Renal pelvis (tissue), 4 donors: ENCODE results near the gene SORCS2. TPM values are rescaled to one million over a fixed set of nuclear protein-coding genes. Genes with fewer than 3 reads are reported as not detected.
"Not testable (repeated sequence)": the region's sequence is repeated elsewhere in the genome, so short reads cannot be mapped to it uniquely, and the experiment has no call there.

ENCODE experiments used
- DNase-seq: peaks from one replicate; pipeline ENCODE4 v3.0.0-alpha.2; 2013
- polyA plus RNA-seq, 3 donors: library from polyadenylated mRNA; unstranded; fragments of 120-200 nt; gene quantifications; one replicate each; pipeline ENCODE4 v1.2.1, GENCODE V29; 2013; ENCODE audit not compliant: insufficient read length in 3 of 3

SORCS2 gene
- polyA plus RNA-seq, 3 donors, result 5.2 to 11.7 (median 11.1) TPM

- DNase-seq, result peak; percentile 82
These were observed 389.1 kb downstream of the SORCS2 start for GRCh38 chr4:7581477-7581876.

GRCh38 chr4:7582313-7583097, 390.2 kb downstream of the SORCS2 start:
- no peak for DNase-seq

- no peak for DNase-seq
These were observed 391.8 kb downstream of the SORCS2 start for GRCh38 chr4:7584098-7584497.

DNA sequence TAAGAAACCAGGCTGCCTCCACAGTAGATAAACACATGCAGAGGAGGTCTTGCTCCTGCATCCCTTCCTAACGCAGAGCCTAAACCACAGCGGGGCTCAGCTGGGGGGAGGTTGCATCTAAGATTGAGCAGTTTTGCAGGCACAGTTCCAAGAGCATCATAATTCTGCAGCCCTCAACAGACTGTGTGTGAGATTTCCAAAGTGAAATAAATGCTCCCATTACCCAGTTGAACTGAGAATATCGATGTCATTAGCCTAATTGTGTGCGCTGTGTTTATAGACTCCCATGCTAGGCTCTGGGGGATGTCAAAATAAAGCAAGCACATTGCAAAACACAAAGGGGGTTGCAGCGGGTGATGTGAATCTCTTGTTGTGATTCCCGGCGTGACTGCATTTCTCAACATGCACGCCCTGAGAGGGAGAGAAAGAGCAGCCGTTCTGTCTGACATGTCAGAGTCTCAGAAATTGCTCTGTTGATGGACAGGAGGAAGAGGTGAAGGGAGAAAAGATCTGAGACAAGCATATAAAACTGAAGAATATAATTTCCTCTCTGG, 392.3 kb downstream of the SORCS2 start:
- no peak for DNase-seq

GRCh38 chr4:7585768-7586167, 393.4 kb downstream of the SORCS2 start:
- no peak for DNase-seq

DNA sequence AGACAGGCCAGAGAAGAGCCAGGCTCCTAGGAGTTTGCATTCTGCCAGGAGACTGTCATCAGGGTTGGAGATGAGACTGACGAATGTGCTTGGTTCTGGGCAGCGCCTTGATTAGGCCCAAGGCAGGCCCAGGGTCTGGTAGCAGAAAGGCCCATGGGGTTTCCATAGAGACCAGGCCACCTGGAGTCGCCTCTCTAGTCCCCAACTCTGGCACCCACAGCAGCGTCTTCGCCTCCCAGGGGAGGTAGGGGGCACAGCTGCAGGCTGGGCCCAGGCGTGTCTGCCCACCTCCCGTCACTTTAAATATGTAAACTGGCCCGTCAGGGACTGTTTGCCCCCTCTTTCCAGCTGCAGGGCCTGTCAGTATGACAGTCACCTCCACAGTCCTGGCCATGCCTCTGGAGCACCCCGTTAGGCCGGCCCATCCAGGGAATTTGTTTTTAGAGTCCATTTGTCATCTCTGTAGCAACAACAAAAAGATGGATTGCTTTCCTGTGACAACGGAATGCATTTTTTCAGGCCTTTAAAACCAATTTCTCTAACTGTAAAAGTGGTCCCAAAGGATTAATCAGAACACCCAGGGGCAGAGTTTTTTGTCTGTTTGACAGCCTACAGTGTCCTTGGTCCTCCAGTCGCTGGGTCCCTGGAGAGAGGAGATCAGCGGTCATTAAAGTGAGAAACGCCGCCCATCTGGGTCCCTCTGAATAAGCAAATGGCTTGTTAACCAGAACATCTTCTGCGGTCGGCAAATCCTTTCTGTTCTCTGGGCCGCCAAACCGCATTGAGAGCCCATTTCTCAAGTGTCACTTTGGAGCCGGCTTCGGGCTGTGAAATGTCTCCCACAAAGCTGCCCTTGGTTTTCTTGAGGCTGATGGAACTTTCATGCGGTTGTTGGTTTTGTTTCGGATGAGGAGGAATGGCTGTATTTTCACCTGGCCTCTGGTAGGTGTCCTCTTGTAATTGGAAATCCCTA, 395.4 kb downstream of the SORCS2 start:
- DNase-seq, result no peak

DNA sequence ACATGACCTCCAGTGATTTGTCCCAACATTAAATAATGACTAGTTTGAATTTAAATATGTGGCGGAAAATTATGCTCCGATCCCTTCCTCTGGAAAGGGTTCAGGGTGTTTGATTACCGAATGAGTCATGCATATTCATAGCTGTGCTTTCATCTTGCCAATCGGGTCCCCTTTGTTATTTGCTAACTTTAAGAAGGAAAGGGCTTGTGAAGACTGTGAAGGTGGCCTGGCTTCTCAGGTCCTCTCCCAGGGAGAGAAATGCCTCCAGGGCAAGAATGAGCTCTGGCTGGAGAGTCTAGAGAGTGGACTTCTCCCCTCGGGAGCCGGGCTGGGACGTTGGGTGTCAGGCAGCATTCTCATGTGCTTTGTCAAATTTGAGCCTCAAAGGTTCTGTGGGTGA, 397.9 kb downstream of the SORCS2 start:
- DNase-seq, result no peak

GRCh38 chr4:7590899-7591298, 398.6 kb downstream of the SORCS2 start:
- DNase-seq, result no peak

DNA sequence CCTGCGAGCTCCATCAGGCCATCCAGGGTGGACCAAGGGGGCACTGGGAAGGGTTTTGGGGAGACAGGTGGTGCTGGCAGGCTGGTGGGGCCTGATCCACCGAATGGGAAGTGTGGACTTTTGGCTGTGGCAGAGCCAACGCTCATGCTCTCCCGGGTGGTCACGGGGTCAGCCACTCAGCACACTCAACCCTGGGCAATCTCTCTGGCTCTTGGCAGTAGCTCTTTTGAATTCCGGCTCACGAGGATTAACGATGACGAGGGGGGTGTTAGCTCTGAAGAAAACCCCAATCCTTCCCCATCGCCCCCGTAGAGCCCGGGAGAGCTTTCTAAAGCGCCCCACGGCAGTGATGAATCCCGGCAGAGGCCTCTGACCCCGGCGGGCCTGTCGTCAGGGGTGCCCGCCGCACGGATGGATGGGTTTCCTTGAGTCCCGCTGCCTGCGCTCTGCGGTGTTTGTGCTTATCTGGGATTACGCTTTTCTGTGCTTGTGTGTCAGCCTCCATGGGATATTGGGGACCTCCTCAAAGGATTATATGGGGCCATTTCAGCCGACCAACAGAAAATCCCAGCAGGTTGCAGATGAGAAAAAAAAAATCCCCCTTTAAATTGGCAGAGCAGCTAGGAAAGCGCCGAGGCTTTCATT, 399.2 kb downstream of the SORCS2 start:
- no peak for DNase-seq

GRCh38 chr4:7593646-7594412, 401.5 kb downstream of the SORCS2 start:
- no peak for DNase-seq

DNA sequence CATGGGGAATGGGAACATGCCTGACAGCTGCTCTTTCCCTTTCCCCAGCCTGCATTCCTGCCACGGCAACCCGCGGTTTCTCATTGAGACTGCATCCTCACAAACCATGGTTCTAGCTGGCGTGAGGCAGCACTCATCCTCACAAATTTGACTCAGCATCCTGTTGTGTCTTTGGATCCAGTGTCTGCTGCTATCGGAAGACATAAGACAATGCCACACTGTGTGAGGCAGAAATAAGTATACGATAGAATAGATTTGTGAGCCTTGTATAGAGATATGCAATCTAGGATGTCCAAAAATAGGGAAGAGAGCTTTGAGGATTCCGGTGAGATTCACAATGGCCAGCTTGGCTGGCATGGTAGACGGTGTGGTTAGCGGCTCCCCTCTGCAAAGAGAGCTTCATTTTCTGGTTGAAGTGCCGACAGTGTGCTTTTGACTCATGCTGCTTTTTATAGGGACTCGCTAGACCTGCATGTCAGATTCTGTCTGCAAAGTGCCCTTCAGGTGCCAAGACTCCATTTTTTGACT, 403.7 kb downstream of the SORCS2 start:
- DNase-seq, result no peak

DNA sequence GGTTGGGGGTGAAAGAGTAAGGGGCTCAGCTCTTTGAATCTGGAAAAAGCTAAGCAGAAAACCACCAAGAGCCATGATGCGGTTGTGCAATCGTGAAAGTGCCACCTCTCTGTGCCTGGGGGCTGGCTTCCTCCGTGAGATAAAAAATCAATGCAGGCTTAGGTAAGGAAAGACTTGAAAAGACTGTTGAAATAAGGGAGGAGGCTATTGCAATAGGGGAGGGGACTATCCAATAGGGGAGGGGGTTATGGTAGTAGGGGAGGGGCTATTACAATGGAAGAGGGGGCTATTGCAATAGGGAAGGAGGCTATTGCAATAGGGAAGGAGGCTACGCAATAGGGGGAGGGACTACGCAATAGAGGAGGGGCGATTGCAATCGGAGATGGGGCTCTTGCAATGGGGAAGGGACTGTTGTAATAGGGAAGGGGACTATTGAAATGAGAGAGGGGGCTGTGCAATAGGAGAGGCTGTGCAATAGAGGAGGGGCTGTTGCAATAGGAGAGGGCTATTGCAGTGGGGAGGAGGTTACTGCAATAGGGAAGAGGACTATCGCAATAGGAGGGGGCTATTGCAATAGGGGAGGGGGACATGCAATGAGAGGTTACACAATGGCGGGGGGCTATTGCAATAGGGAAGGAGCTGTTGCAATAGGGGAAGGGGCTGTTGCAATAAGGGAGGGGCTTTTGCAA, 404.7 kb downstream of the SORCS2 start:
- DNase-seq, result no peak

- DNase-seq, result no peak
These were observed 406.8 kb downstream of the SORCS2 start for GRCh38 chr4:7598939-7599790.

DNA sequence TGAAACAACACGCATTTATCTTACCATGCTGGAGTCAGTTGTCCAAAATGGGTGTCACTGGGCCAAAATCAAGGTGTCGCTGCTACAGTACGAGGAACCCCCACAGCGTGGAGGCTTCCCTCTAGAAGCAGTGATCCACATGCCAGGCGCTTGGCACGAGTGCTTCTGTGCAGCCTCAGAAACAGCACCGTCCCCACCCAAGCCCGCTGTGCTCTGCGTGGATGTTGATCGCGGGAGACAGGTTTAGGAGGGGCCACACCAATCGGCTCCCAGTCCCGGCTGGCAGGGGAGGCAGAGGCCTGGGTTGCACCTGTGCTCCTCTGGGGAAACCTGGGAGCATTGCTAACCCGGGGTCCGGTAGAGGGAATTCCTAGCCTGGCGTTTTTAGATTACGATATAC, 407.9 kb downstream of the SORCS2 start:
- DNase-seq, result no peak

- not testable (repeated sequence) for DNase-seq
These were observed 409.8 kb downstream of the SORCS2 start for GRCh38 chr4:7602166-7602565.

DNA sequence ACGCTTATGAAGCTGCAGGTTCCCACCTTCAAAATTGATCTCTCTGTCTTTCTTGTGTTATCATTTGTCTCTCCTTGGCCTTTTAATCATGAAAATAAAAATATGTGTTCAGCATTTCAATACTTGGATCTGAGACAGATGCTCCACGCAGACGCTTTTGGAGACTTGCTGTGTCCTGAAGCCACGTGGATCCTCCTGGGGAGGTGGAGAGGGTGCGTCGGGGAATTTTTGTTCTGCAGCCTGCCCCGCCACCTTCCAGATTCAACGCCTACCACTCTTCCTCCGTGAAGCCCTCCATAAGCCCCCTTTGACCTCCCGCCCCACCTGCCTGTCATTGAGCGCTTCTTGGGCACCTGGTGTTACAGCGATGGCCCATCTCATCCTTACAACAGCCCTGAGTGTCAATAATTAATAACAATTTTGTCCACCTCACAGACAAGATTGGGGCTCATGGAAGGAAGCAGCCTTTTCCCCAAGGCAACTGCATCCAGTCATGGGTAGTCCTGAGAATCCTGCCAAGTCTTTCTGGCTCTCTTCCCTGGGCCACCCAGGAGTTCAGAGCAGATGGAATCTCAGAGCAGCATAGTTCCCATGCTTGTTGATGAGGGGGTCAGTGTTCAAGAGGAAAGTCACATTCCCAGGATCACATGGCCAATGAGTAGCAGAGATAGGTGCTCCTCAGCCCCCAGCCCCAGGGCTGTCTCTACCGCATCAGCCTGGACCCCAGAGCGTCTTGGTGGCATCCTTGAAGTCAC, 415.0 kb downstream of the SORCS2 start:
- DNase-seq, result no peak

DNA sequence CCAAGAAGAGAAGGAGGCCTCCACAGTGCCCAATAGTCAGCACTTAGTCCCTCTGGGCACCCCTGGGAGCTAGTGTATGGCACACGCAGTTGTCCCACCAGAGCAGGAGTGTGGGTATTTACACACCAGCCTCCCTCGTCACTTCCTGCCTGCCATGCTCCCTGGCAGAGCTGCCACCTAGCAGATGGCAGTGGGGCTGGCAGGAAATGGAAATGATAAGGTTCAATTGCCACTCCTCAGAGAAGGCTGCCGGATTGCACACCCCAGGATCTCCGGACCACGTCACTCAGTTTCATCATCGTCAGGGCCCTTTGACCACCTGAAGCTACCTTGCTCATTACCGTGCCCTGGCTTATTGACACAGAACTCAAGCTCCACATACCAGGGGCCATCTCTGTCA, 415.7 kb downstream of the SORCS2 start:
- DNase-seq, result no peak

DNA sequence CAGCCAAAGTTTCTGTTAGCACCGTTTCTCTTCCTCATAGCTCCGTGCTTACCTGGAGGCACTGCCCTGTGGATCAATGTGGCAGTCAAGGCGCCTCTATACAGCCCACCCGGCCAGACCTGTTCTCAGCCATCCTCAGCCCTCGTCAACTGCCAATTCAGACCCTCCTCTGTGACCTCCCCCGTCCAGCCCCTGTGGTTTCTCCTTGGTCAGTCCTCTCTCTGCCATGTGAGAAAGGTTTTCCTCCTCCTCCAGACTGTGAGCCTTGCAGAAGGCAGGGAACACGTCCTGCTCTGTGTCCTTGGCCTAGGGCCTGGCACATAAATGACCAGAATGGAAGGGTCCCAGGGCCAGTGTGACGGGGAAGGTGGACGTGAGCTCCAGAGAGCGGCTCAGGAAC, 417.0 kb downstream of the SORCS2 start:
- no peak for DNase-seq
